Erythroblast (primary cell): ENCODE data around the gene ACOT6.
"Not testable (repeated sequence)": the region's sequence is repeated elsewhere in the genome, so short reads cannot be mapped to it uniquely, and the experiment has no call there.

Experiments used
- GATA1 ChIP-seq: IDR thresholded peaks from 2 replicates; pipeline ENCODE4 v1.6.1; 2011; ENCODE audit warnings: low read depth, mild to moderate bottlenecking, control low read depth, low read length, moderate library complexity
- POLR2A ChIP-seq: IDR thresholded peaks from 2 replicates; pipeline ENCODE4 v1.6.1; 2011; ENCODE audit warnings: mild to moderate bottlenecking, low read length

DNA sequence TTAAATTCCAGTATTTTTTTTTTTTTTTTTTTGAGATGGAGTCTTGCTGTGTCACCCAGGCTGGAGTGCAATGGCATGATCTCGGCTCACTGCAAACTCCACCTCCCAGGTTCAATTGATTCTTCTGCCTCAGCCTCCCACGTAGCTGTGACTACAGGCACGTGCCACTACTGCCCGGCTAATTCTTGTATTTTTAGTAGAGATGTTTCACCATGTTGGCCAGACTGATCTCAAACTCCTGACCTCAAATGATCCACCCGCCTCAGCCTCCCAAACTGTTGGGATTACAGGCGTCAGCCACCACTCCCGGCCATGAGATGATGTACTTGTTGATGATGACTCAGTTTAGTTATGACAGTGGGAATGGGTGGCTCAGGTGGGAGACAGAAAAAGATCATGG lies 38.1 kb upstream of the ACOT6 start:
- not testable (repeated sequence) for TF ChIP-seq POLR2A, GATA1
